Kidney (tissue), 14 donors: ENCODE data around the gene AKT1. TPM values are rescaled to one million over a fixed set of nuclear protein-coding genes. Genes with fewer than 3 reads are reported as not detected.

ENCODE experiments used
- DNase-seq, 5 donors: peaks; one replicate each; pipeline ENCODE4 v3.0.0-alpha.2; 2013 to 2020
- FAIRE-seq: peaks from 2 replicates; lab custom pipeline; 2012; peaks lifted over from hg19 to GRCh38; lab: Jason Lieb, UNC
- H3K27ac ChIP-seq, 2 donors: one replicate each; pipeline ENCODE4 v1.7.0; 2013; ENCODE audit warnings: low read depth in 2 of 2, low read length in 2 of 2, inconsistent platforms in 1 of 2
- H3K27me3 ChIP-seq: one replicate; pipeline ENCODE4 v1.7.1; 2013; ENCODE audit warnings: low read length, inconsistent platforms; ENCODE audit not compliant: control insufficient read depth, insufficient read depth
- H3K36me3 ChIP-seq, 3 donors: one replicate each; pipeline versions ENCODE4 v1.7.0 to v1.7.1; 2013; ENCODE audit warnings: low read length in 3 of 3, control low read depth in 1 of 3, inconsistent platforms in 1 of 3; ENCODE audit not compliant: insufficient read depth in 3 of 3, control insufficient read depth in 2 of 3
- H3K4me1 ChIP-seq, 3 donors: one replicate each; pipeline versions ENCODE4 v1.7.0 to v1.7.1; 2013; ENCODE audit warnings: low read length in 3 of 3, inconsistent platforms in 1 of 3, low read depth in 1 of 3; ENCODE audit not compliant: control insufficient read depth in 2 of 3, insufficient read depth in 2 of 3
- H3K4me3 ChIP-seq, 3 donors: one replicate each; pipeline versions ENCODE4 v1.7.0 to v1.8.1; 2013; ENCODE audit warnings: low read length in 3 of 3, control low read depth in 1 of 3, inconsistent platforms in 1 of 3
- H3K9ac ChIP-seq, 3 donors: one replicate each; pipeline versions ENCODE4 v1.7.0 to v1.7.1; 2013; ENCODE audit warnings: low read length in 3 of 3, control low read depth in 1 of 3, inconsistent platforms in 1 of 3
- H3K9me3 ChIP-seq, 3 donors: one replicate each; pipeline versions ENCODE4 v1.7.0 to v1.7.1; 2013; ENCODE audit warnings: low read length in 3 of 3, control low read depth in 1 of 3, inconsistent platforms in 1 of 3; ENCODE audit not compliant: control insufficient read depth in 2 of 3, insufficient read depth in 1 of 3
- intact Hi-C: fragments of 100-400 bp; cut with DNase I; formaldehyde crosslinking; loops from one replicate; pipeline ENCODE4 v1.11.1; 2022
- polyA plus RNA-seq: library from polyadenylated mRNA; stranded (reverse); fragments of 350-450 nt; fragmentation: Illumina TruSeq; extraction: RNeasy Lipid Tissue Mini Kit (QIAGEN cat#74804); gene quantifications from one replicate; pipeline ENCODE4 v1.2.3, GENCODE V29; 2014; ENCODE audit warnings: low read depth, low replicate concordance; ENCODE audit not compliant: insufficient read depth
- total RNA-seq: library from RNA; stranded (reverse); fragmentation: NEBNext Ultra II Directional; extraction: Animal tissue kit (Norgen Biotek cat#: 25700); gene quantifications from one replicate; pipeline ENCODE4 v1.2.1, GENCODE V29; 2021
- TF ChIP-seq, protein P1 (sequence below): IDR thresholded peaks from 3 replicates; pipeline ENCODE4 v1.5.1; 2012; ENCODE audit warnings: mild to moderate bottlenecking, moderate library complexity, borderline replicate concordance; ENCODE audit not compliant: insufficient read depth; ENCODE audit errors: extremely low read depth
- donor health status: control.
- donor health status: control.
- donor health status: control.
- donor health status: control.
- donor health status: control.
- donor health status: DM: yes; HTN: yes; CAD: no.
- donor health status: Normal renal cell carcinoma (clear cell type).

Gene AKT1
- total and polyA plus RNA-seq, 2 donors from 2014 or later: 70.6 to 125 TPM

- intact Hi-C loops: loop anchor here (5.0 kb wide), 1 partner anchor 53 kb away; no protein-coding TSS in a partner anchor
These were observed 26.1 kb downstream of the AKT1 start for GRCh38 chr14:104769324-104770071.

DNA sequence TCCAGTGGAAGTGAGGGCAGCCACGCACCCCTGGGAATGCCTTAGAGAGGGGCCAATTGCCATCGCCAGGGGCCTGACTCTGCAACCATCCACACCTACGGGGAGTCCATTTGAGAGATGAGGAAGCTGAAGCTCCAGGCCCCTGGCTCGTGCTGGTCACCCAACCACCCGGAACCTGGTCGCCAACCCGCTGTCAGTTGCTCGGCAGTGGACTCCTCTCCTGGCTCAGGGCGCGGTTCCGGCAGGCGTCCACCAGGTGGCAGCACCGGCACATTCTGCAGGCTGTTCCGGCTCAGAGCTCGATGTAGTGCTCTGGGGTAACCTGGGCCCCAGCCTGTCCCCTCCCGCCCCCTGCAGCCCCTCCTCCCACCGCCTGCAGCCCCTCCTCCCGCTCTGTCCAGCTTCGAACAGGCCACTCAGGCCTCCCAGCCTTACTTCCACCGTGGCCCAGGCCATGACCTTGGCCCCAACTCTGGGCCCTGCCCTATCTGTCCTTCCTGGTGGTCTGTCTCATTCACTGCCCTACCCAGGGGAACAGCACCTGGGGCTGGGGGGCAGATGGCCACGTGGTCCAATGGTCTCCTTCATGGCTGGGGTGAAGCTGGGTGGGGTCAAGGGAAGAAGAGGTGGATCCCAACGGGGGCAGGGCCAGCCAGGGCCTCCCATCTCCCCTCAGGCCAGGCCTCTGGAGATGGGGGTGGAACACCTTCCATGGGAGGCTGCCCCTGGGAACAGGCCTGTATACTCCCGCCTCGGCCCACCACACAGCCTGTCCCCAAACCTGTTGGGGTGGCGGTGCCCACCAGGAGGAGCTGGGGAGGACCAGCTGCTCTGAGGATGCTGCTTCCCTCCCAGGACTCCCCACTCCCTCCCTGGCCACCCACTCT is 26.9 kb downstream of the AKT1 start:
- no peaks in the 10 kb centered on the region for H3K36me3 ChIP-seq
- H3K9me3 ChIP-seq: peaks cover 0 to 3% (median 0%) of the 10 kb centered on the region in 3 donors
- peaks cover 0 to 7% (median 0%) of the 10 kb centered on the region in 3 donors for H3K4me1 ChIP-seq
- no peak overlapping the region for H3K9ac ChIP-seq
- intact Hi-C loops: no loop called here
- no peaks in the 10 kb centered on the region for H3K27me3 ChIP-seq
- no peak for FAIRE-seq
- H3K4me3 ChIP-seq: no peak overlapping the region
- peak; percentile 93 to 96 (median 94) for DNase-seq
- TF ChIP-seq, protein P1, sequence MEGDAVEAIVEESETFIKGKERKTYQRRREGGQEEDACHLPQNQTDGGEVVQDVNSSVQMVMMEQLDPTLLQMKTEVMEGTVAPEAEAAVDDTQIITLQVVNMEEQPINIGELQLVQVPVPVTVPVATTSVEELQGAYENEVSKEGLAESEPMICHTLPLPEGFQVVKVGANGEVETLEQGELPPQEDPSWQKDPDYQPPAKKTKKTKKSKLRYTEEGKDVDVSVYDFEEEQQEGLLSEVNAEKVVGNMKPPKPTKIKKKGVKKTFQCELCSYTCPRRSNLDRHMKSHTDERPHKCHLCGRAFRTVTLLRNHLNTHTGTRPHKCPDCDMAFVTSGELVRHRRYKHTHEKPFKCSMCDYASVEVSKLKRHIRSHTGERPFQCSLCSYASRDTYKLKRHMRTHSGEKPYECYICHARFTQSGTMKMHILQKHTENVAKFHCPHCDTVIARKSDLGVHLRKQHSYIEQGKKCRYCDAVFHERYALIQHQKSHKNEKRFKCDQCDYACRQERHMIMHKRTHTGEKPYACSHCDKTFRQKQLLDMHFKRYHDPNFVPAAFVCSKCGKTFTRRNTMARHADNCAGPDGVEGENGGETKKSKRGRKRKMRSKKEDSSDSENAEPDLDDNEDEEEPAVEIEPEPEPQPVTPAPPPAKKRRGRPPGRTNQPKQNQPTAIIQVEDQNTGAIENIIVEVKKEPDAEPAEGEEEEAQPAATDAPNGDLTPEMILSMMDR: peak; percentile 96
- H3K27ac ChIP-seq: peak overlapping the region in 1 of 2 donors; percentile 37

More at GRCh38 chr14:104769324-104770071, 26.1 kb downstream of the AKT1 start:
- H3K9ac ChIP-seq: no peak overlapping the region
- no peaks in the 10 kb centered on the region for H3K27me3 ChIP-seq
- H3K9me3 ChIP-seq: peaks cover 0 to 3% (median 0%) of the 10 kb centered on the region in 3 donors
- TF ChIP-seq, protein P1: no peak
- H3K27ac ChIP-seq: no peak overlapping the region
- H3K4me3 ChIP-seq: no peak overlapping the region
- peaks cover 0 to 7% (median 0%) of the 10 kb centered on the region in 3 donors for H3K4me1 ChIP-seq
- H3K36me3 ChIP-seq: no peaks in the 10 kb centered on the region
- FAIRE-seq (no peak), DNase-seq (no peak)

DNA sequence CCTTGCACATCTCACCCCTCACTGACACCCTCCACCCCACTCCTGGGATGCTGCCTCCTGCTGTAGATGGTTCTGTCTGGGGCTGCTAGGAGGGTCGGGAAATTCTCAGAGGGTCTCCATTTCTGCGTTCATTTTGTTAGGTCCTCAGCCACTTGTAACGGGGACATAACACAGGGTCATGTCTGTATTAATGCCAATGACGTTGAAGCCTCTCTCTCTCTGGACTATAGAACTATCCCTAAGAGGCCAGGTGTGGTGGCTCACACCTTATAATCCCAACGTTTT is 28.0 kb downstream of the AKT1 start:
- TF ChIP-seq, protein P1: no peak
- no peak overlapping the region for H3K4me3 ChIP-seq
- H3K9ac ChIP-seq: no peak overlapping the region
- no peaks in the 10 kb centered on the region for H3K36me3 ChIP-seq
- intact Hi-C loops: no loop called here
- H3K4me1 ChIP-seq: peaks cover 0 to 7% (median 0%) of the 10 kb centered on the region in 3 donors
- H3K27ac ChIP-seq: peak overlapping the region; percentile 23 to 34
- H3K9me3 ChIP-seq: peaks cover 0 to 3% (median 0%) of the 10 kb centered on the region in 3 donors
- no peaks in the 10 kb centered on the region for H3K27me3 ChIP-seq
- FAIRE-seq: no peak
- no peak for DNase-seq
